HL-60/S4 (cell line): ENCODE data around the gene SERPINA6.
"Not testable (repeated sequence)": the region's sequence is repeated elsewhere in the genome, so short reads cannot be mapped to it uniquely, and the experiment has no call there.

ENCODE experiments used
- in situ Hi-C: fragments of 300-500 bp; cut with MboI; formaldehyde crosslinking; loops from 2 replicates; pipeline ENCODE4 v1.14.3; 2022; ENCODE audit warnings: low sequenced_read_pairs

SERPINA6 gene

DNA sequence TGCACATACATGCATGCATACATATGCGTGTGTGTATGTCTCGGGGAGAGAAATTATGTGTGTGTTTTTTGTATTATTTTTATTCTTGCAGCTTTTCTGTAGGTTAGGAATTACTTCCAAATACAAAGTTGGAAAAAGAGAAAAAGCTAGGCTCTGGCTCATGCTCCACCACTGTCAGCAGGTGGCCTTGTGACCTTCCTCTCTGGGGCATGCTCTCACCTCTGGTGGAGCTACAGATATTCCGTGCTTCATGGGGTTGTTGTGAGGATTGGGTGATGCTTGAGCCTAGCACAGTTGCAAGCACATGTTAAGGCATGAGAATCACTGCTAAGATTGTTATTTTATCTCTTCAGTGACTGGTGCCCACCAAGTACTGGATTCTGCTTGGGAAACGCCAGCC, 6.7 kb upstream of the SERPINA6 start:
- in situ Hi-C loops: no loop called here

DNA sequence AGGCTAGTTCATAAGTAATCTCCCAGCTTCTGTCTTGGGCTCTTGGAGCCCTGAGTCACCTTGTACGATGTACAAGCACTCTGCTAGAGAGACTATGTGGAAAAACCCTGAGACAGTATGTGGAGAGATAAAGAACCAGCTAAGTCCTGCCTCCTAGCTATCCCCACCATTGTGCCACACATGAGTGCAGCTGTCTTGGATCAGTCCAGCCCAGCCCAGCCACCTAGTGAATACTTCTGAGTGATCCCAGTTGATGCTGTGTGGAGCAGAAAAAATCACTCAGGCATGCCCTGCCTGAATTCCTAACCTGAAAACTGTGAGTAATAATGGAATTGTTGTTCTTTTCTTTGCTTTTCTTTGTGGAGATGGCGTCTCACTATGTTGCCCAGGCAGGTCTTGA, 5.1 kb upstream of the SERPINA6 start:
- in situ Hi-C loops: no loop called here

DNA sequence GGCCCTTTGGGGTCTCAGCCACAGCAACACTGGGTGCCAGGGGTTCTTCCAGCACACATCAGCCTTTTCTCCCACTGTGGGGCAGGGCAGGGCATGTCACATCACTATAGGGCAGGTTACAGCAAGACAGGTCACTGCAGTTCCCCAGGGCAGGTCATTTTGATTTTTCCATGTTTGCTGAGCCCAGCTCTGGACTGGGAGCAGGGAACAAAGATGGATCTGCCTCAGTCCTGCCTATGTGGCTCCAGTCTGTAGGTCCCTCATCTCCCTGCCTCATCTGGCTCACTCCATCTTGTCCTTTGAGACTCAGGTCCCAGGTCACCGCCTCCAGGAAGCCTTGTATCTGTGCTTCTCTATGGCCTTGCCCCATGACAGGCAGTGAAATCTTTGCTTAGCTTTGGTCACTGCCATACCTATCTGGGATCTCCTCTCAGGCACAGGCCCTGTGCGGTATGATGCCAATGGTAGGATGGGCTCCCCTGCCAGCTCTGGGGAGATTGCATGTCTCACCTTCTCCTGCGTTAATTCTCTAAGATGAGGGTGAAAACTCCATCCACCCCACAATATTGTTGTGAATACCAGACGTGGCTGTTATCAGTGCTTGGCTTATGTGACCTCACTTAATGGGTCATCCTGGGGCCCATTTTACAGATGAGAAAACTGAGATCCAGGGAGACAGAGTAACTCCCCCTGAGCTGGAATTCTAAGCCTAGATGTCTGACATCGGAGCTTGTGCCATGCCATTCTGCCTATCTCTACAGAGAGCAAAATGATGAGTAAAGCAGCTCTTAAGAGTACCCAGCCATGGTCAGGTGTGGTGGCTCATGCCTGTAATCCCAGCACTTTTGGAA, 1.5 kb downstream of the SERPINA6 start:
- in situ Hi-C loops: no loop called here

DNA sequence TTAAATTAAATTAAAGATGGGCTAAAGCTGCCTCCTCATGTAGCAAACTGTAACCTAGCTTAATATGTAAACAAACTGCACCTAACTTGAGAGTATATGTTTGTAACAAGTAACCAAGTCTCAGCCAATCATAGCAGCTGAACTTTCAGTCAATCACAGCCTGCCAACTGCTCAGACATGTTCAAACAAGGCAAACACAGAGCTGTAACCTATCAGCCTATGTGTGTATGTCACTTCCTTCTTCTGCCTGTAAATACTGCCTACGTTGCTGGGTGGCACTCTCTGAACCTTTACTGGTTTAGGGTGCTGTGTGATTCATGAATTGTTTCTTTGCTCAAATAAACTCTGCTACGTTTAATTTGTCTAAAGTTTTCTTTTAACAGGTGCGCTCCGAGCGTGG, 2.9 kb downstream of the SERPINA6 start:
- in situ Hi-C loops: no loop called here

DNA sequence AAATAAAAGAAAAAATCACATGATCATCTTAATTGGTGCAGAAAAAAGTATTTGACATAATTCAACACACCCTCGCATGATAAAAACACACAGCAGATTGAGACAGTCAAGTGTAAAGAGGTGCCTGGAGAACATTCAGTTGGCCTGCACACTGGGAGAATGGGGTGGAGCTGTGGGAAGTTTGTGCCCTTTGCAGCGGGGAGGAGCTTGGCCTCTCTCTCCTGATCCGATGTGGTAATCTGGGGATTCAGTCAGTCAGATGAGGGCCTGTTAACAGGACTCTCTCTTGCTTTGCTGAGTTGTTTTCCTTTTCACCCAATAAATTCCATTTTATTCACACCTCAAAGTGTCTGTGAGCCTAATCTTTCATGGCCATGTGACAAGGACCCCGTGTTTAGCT, 5.9 kb downstream of the SERPINA6 start:
- in situ Hi-C loops: no loop called here

DNA sequence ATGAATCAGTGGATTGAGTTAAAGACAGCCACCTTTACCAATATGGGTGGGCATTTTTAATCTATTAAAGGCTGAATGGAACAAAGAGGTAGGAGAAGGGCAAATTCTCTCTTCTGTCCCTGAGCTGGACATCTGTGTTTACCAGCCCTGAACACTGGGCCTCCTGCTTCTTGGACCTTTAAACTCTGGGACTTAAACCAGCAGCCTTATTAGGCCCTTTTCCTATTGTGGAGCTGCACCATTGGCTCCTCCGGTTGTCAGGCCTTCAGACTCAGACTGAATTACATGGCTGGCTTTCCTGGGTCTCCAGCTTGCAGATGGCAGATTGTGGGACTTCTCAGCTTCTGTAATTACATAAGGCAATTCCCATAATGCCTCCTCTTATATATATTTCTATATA, 6.4 kb downstream of the SERPINA6 start:
- in situ Hi-C loops: no loop called here

DNA sequence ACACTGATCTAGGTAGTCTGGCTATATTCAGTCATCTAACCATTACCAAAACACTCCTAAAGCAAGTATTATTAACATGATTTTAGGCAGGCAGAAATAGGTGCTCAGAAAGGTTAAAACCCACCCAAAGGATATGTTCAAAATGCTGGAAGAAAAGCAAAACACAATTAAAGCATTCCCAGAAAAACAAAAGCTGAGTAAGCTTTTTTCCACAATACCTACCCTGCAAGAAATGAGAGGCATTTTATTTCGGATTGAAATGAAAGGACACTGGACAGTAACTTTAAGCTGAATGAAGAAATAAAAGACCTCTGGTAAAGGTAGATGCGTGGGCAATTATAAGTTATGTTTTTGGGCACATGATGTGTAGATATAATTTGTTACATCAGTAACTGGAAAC, 8.2 kb downstream of the SERPINA6 start:
- in situ Hi-C loops: no loop called here

DNA sequence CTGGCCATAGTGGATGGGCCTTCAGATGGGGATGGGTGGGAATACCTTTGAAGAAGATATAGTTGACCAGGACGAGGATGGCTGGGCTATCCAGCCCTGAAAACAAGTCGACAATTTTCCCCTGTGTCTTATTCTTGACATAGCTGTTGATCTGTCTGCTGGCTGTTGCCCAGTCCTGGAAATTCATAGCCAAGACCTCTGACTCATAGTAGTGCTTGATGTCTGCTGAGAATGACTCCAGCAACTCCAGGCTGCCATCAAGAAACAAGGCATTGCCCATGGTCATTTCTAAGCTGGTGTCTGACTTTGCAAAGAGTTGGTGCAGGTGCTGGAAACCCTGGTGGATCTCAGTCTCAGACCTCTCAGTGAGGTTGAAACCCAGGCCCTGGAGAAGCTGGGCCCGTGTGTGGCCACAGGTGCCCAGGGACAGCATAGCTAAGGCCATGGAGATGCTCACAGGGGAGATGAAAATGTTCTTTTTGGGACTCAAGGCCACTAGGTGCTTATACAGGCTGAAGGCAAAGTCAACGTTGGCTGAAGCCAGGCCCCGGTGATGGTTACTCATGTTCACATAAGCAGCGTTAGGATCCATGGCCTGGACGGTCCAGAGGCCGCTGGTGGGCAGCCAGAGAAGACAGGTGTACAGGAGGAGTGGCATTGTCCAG, 9.0 kb downstream of the SERPINA6 start:
- in situ Hi-C loops: no loop called here

DNA sequence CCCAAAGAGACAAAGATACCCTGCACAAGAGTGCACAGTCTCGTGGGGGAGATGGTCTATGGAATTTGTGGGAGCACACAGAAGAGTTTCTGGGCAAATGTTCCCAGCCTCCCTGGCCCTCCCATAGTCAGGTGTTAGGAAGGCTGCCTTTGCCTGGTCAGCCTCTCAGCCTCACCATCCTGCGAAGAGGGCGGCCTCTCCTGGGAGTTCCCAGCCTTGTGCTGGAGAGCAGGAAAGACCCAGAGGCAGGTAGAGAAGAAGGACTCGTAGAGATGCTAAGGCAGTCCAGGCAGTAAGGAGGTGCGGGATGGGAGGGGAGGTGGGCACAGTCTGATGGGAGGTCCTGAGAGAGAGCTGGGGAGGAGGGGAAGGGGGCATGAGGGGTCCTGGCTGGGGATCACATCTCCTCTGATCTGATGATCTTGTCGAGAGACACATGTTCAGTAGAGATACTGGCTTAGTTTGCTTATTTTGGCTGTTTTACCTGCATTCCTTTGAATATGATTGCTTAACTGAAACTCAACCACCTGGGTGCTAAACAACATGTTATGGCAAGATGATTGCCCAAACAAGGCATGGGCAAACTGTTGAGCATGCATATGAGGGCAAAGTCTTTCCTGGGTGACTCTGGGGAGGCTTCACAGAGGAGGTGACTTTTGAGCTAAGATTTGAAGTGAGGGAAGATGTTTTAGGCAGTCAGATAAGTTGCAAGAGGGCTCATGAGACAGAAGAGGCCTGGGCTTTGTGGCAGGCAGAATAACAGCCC, 10.5 kb downstream of the SERPINA6 start:
- in situ Hi-C loops: no loop called here

DNA sequence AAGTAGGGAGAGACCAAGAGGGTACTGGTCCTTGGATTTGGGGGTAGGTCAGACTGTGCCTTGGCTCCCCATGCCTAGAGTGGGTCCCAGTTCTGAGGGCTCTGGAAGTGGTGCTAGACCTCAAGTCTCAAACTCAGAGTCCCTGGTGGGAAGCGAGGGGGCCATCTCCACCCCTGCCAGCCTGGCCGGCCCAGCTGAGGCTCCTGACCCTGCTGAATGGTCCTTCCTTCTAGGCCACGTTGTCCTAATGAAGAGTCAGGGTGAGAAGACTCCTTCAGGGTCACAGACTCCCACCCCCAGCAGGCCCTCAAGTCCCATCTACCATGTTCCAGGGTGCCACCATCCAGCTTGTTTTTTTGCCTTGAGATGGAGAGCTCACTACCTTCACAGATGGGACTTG, 12.9 kb downstream of the SERPINA6 start:
- in situ Hi-C loops: no loop called here

DNA sequence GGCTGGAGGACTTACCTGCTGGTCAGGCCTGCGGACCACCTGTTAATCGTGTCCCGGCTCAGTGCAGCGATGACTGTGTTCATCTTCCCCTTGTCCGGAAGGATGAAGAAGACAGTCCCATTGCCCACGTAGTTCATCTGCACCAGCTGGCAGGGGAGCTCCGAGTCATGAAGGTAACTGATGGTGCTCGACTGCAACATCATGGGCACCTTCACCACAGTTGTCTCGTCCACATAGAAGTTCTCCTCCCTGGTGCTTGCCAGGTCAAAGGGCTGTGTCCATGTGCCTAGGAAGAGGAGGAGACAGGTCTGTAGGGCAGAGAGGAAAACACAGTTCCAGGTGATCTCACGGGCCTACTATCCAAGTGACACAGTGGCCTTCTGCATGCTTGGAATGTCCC, 13.4 kb downstream of the SERPINA6 start:
- in situ Hi-C loops: no loop called here

DNA sequence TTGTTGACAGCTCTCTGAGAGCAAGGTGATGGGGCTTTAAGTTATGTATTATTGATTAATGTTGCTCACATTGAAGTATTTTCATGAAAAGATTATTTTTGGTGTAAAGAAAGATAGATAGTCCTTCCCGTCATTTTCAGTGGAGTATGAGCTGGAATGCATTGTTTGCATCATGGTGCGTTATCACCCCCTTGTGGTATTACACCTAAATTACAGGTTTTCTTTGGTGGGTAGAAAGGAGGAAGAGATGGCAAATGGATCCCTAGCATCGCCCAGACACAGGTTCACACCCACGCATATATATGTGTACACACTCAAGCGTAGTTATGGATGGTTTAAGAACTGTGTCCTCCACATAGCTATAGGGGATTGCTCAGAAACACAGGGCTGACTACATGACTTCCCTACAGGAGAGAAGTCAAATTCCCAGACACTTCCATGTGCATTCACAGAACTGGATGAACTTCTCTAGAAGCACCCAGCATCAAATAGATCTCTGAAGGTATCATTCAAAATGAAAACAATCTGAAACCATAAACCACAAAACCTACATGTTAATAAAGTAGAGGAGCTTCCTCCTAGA, 15.6 kb downstream of the SERPINA6 start:
- in situ Hi-C loops: no loop called here

DNA sequence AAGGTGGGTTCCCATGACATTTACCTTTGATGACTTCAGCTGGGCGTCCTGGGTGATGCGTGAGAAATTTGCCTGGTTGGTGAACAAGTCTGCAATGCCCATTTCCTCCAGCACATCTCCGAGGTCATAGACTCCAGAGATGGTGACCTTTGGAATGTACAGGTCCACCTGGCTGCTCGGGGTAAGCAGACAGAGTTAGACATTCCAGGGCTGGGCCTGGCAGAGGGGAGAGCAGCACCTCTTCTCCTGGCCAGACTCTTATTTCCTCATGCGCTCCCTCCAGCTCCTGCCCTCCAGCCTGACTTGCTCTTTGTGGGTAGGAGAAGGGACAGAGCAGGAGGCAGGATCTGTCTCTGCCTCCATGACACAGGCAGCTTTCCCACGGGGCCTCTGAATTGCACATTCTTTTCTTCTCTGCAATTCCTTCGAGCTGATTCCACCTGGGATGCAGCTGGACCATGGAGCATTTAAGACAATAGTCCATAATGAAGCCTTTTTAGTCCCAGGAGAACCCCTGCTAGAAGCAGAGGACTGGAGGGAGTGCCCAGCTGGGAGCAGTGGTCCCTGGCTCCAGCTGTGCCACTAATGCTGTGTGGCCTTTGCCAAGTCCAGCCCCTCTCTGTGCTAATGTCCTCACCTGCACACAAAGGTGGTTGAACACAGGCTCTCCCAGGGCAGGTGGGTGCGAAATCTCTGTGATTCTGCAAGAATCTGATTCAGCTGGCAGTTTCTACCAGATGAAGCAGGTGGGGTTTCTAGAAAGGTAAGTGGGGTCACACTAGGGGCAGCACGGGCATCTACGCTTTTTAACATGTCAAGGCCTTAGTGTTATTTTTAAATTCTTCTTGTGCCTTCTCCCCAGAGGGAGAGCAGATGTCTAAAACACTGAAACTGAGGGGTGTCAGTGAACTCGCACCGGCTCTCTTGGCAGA, 16.8 kb downstream of the SERPINA6 start:
- in situ Hi-C loops: no loop called here

DNA sequence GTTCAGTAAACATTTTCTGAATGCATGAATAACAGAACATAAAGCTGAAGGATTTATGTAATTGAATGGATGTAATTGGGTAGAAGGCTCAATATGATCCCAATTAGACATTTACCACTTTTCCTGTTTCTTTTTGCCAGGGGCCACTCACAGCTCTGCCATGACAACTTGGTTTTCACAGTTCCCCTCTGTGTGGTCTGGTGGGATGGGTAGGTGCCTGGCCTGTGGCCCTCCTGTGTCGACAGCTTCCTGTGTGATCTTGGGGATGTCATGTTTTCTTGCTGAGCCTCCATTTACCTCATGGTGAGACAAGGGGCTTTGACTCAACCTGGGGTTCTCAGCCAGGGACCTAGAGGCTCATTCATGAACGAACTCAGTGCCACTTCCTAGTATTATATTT, 17.5 kb downstream of the SERPINA6 start:
- in situ Hi-C loops: no loop called here

DNA sequence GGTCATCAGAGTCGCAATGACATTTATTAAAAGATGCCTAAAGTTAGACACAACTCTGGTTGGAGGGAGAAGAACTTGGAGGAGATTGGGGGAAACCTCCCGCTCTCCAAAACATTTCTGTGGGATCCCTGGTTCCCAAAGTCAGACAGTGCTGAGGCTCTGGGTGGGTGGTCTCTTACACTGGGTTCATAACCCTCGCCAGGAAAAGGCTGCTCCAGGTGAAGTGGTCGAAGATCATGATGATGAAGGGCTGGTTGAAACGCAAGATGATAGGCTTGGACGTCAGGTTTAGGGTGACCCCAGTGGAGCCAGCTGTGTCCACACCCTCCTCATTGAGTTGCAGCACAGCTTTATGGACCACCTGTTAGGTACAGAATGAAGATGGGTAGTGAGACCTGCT, 18.9 kb downstream of the SERPINA6 start:
- in situ Hi-C loops: no loop called here

DNA sequence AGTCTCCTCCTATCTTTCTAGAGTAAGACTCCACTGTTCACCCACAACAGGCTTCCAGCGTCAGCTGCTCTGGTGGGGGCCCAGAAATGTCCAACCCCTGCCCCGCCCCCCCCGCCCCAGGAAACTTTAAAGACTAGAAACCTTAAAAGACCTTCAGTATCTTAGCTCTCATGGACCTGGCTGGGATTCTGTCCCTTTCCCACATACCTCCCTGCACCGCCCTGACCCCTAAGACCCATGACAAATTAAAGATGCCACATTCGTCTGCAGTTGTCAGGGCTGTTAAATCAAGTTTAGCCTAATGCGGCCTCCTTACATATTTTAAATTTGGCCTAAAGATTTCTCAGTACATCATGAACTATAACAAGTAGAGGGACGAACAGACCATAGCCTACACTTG, 20.0 kb downstream of the SERPINA6 start:
- in situ Hi-C loops: no loop called here

DNA sequence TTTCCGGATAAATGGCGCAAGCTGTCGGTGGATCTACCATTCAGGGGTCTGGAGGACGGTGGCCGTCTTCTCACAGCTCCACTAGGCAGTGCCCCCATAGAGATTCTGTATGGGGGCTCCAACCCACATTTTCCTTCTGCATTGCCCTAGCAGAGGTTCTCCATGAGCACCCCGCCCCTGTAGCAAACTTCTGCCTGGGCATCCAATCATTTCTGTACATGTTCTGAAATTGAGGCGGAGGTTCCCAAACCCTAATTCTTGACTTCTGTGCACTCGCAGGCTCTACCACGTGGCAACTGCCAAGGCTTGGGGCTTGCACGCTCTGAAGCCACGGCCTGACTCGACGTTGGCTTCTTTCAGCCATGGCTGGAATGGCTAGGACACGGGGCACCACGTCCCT, 25.0 kb downstream of the SERPINA6 start:
- in situ Hi-C loops: no loop called here

DNA sequence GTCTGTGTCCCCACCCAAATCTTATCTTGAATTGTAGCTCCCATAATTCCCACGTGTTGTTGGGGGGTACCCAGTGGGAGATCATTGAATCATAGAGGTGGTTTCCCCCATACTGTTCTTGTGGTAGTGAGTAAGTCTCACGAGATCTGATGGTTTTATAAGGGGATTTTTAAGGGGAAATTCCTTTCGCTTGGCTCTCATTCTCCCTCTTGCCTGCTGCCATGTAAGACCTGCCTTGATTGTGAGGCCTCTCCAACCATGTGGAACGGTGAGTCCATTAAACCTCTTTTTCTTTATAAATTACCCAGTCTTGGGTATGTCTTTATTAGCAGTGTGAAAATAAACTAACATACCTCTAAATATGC, 27.0 kb downstream of the SERPINA6 start:
- in situ Hi-C loops: not testable (repeated sequence)

DNA sequence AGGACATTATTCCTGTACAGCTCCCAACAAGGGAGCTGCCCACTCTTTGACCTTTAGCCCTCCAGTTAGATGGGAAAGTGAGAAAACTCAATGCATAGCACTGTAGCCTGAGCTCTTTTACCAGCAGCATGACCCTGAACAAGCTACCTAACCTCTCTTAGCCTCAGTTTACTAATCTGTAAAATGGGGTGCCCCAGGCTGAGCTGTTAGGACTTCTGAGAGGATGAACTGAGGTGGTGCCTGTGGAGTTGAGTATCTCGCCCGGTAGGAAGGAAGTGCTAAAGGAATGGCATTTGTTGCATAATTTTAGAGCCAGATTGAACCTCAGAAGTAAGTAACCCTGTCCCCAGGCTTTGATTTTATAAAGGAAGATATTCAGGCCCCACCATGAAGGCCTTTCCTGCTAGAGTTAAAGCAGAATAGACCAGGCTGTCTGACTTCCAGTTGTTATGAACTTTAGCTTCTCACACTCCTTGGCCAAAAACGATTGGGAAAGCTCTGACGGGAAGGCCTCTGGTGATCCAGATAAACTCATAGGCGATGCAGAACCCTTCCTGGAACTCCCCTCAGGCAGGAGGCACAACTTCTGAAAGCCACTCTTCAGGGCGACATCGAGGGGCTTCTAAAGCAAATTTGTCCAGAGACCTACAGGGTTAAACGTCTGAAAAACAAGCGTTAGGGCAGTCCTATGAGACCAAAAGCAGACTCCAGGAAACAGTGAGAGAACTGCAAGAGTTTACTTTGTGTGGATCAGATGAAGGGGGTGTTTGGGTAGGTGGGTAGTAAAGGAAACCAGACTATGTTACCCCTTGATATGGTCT, 27.6 kb downstream of the SERPINA6 start:
- in situ Hi-C loops: no loop called here

DNA sequence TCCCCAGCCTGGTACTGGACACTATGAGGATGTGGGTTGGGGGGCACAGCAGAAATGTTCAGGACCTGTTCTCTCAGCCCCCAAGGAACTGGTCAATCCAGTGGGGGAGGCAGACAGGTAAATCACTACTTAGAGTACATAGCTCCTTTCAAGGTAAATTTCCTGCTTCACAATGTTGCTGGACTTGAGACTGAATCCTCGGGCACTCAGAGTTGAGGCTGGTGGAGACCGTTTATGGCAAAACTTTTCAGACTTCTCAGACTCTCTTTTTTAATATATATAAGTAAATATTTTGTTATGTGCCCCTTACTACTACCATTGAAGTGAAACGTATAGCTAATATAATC, 29.6 kb downstream of the SERPINA6 start:
- in situ Hi-C loops: no loop called here
